ENCODE results near the gene ENDOD1. TPM values are rescaled to one million over a fixed set of nuclear protein-coding genes. Genes with fewer than 3 reads are reported as not detected.

The ENDOD1 gene
- total RNA-seq, 6 experiments from 2014 or later: 3.8 to 8.0 (median 6.2) TPM

GRCh38 chr11:95067039-95067840 is 22.4 kb upstream of the ENDOD1 start:
- peak; percentile 45 to 54 (median 48) for TF ChIP-seq CTCF (IDR thresholded peaks at IDR 0.05)
- peak; percentile 76 for TF ChIP-seq POLR2A (IDR thresholded peaks at IDR 0.05)
- no peaks in the 10 kb centered on the region for H3K9me3 ChIP-seq
- peak overlapping the region; percentile 85 to 95 (median 93) for H3K27ac ChIP-seq
- DNase-seq (peak; percentile 84 to 86 (median 84)), ATAC-seq (peak; percentile 81 to 87 (median 84))
- 0% methylated on average over 15 of the region's 98 CpGs for WGBS (ENCODE audit: insufficient coverage, low coverage, low lambda C conversion rate, missing lambda C conversion rate)
- peaks cover 0 to 8% (median 3%) of the 10 kb centered on the region in 4 donors for H3K4me1 ChIP-seq
- intact Hi-C loops (cut with DNase I): no loop called here
- H3K36me3 ChIP-seq: no peaks in the 10 kb centered on the region
- H3K4me3 ChIP-seq: peak overlapping the region; percentile 66 to 73 (median 67)
- H3K27me3 ChIP-seq: no peaks in the 10 kb centered on the region

- no peaks in the 10 kb centered on the region for H3K27me3 ChIP-seq
- no peaks in the 10 kb centered on the region for H3K36me3 ChIP-seq
- WGBS (ENCODE audit: insufficient coverage, low coverage, low lambda C conversion rate, missing lambda C conversion rate): 0% methylated on average over 4 of the region's 16 CpGs
- no peaks in the 10 kb centered on the region for H3K9me3 ChIP-seq
- H3K4me3 ChIP-seq: peak overlapping the region; percentile 66 to 73 (median 67)
- intact Hi-C loops (cut with DNase I): no loop called here
- peak overlapping the region; percentile 85 to 95 (median 93) for H3K27ac ChIP-seq
- DNase-seq: peak in 1 of 3 donors; percentile 55
- peak in 2 of 4 donors; percentile 6 to 43 for ATAC-seq
- no peak for TF ChIP-seq CTCF (IDR thresholded peaks at IDR 0.05)
- no peak for TF ChIP-seq POLR2A (IDR thresholded peaks at IDR 0.05)
- peaks cover 0 to 8% (median 3%) of the 10 kb centered on the region in 4 donors for H3K4me1 ChIP-seq
Measured at GRCh38 chr11:95067841-95068219, 21.8 kb upstream of the ENDOD1 start.

DNA sequence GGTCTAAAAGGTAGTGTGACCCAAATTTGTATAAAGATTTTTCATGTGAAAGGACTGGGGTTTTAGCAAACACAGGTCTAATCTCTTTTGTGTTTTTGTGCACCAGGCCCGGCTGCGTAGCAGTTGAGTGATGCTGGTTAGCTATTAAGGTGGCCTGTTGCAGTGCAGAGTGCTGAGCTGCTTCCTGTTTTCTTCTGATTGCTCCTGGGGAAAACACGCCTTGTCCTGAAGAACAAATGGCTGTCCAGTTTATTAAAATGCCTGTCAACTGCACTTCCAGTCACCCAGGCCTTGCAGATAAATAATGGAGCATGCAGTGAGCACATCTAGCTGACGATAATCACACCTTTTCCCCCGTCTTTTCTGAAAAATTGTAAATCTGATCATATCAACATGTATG is 21.1 kb upstream of the ENDOD1 start:
- H3K27ac ChIP-seq: peak overlapping the region; percentile 85 to 95 (median 93)
- peaks cover 0 to 8% (median 3%) of the 10 kb centered on the region in 4 donors for H3K4me1 ChIP-seq
- H3K36me3 ChIP-seq: no peaks in the 10 kb centered on the region
- no peaks in the 10 kb centered on the region for H3K9me3 ChIP-seq
- peak overlapping the region; percentile 66 to 73 (median 67) for H3K4me3 ChIP-seq
- H3K27me3 ChIP-seq: no peaks in the 10 kb centered on the region
- peak; percentile 90 for TF ChIP-seq POLR2A (IDR thresholded peaks at IDR 0.05)
- TF ChIP-seq CTCF (IDR thresholded peaks at IDR 0.05): no peak
- DNase-seq: peak; percentile 69 to 82 (median 74)
- intact Hi-C loops (cut with DNase I): no loop called here
- ATAC-seq: peak; percentile 75 to 83 (median 80)
- WGBS (ENCODE audit: insufficient coverage, low coverage, low lambda C conversion rate, missing lambda C conversion rate): 2% methylated on average over 5 of the region's 5 CpGs

GRCh38 chr11:95070471-95070870 is 19.2 kb upstream of the ENDOD1 start:
- Histone ChIP-seq H3K9me3 (no peaks in the 10 kb centered on the region), H3K27me3 (no peaks in the 10 kb centered on the region), H3K4me3 (no peak overlapping the region), H3K27ac (no peak overlapping the region), H3K36me3 (no peaks in the 10 kb centered on the region), H3K4me1 (peaks cover 0 to 8% (median 3%) of the 10 kb centered on the region in 4 donors)
- ATAC-seq (no peak), DNase-seq (no peak)
- TF ChIP-seq CTCF (IDR thresholded peaks at IDR 0.05): no peak
- TF ChIP-seq POLR2A (IDR thresholded peaks at IDR 0.05): no peak
- WGBS (ENCODE audit: insufficient coverage, low coverage, low lambda C conversion rate, missing lambda C conversion rate): 100% methylated on average over 1 of the region's 1 CpG
- intact Hi-C loops (cut with DNase I): no loop called here

All from right lobe of liver (tissue), 6 donors.